Loucy (cell line): ENCODE measurements around the gene ACSS2.

ENCODE experiments used
- CTCF ChIP-seq: fragments of 200-600 bp; sonication (generic); conservative IDR thresholded peaks from 2 replicates; pipeline ENCODE4 v1.5.1; 2014; ENCODE audit warnings: mild to moderate bottlenecking, antibody characterized with exemption, low read length
- EZH2phosphoT487 ChIP-seq: fragments of 200-600 bp; IDR thresholded peaks from 2 replicates; pipeline ENCODE4 v1.6.1; 2018; ENCODE audit warnings: antibody characterized with exemption, mild to moderate bottlenecking, moderate library complexity, borderline replicate concordance

- TF ChIP-seq EZH2phosphoT487 (no peak), CTCF (no peak)
Measured at GRCh38 chr20:34948030-34948429, 71.6 kb downstream of the ACSS2 start.
